ENCODE results near the gene PLA2G2C.

The PLA2G2C gene

GRCh38 chr1:20124456-20125057 lies 61.8 kb downstream of the PLA2G2C start (continued):
- TF ChIP-seq ZNF280C (tag by site-specific recombination; IDR thresholded peaks at IDR 0.05) (no peak), ZNF664 (tag by site-specific recombination; IDR thresholded peaks at IDR 0.05) (no peak), YY1 (tag by site-specific recombination; IDR thresholded peaks at IDR 0.05) (no peak), ZNF658 (tag by site-specific recombination; IDR thresholded peaks at IDR 0.05) (no peak)
- TF ChIP-seq, protein P1, sequence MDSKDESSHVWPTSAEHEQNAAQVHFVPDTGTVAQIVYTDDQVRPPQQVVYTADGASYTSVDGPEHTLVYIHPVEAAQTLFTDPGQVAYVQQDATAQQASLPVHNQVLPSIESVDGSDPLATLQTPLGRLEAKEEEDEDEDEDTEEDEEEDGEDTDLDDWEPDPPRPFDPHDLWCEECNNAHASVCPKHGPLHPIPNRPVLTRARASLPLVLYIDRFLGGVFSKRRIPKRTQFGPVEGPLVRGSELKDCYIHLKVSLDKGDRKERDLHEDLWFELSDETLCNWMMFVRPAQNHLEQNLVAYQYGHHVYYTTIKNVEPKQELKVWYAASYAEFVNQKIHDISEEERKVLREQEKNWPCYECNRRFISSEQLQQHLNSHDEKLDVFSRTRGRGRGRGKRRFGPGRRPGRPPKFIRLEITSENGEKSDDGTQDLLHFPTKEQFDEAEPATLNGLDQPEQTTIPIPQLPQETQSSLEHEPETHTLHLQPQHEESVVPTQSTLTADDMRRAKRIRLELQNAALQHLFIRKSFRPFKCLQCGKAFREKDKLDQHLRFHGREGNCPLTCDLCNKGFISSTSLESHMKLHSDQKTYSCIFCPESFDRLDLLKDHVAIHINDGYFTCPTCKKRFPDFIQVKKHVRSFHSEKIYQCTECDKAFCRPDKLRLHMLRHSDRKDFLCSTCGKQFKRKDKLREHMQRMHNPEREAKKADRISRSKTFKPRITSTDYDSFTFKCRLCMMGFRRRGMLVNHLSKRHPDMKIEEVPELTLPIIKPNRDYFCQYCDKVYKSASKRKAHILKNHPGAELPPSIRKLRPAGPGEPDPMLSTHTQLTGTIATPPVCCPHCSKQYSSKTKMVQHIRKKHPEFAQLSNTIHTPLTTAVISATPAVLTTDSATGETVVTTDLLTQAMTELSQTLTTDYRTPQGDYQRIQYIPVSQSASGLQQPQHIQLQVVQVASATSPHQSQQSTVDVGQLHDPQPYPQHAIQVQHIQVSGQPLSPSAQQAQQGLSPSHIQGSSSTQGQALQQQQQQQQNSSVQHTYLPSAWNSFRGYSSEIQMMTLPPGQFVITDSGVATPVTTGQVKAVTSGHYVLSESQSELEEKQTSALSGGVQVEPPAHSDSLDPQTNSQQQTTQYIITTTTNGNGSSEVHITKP (tag by site-specific recombination; IDR thresholded peaks at IDR 0.05) = peak; percentile 61
- TF ChIP-seq, protein P2, sequence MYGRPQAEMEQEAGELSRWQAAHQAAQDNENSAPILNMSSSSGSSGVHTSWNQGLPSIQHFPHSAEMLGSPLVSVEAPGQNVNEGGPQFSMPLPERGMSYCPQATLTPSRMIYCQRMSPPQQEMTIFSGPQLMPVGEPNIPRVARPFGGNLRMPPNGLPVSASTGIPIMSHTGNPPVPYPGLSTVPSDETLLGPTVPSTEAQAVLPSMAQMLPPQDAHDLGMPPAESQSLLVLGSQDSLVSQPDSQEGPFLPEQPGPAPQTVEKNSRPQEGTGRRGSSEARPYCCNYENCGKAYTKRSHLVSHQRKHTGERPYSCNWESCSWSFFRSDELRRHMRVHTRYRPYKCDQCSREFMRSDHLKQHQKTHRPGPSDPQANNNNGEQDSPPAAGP (tag by site-specific recombination; IDR thresholded peaks at IDR 0.05) = peak; percentile 56; the same call in 1 of the 2 replicates
- TF ChIP-seq, protein P3, sequence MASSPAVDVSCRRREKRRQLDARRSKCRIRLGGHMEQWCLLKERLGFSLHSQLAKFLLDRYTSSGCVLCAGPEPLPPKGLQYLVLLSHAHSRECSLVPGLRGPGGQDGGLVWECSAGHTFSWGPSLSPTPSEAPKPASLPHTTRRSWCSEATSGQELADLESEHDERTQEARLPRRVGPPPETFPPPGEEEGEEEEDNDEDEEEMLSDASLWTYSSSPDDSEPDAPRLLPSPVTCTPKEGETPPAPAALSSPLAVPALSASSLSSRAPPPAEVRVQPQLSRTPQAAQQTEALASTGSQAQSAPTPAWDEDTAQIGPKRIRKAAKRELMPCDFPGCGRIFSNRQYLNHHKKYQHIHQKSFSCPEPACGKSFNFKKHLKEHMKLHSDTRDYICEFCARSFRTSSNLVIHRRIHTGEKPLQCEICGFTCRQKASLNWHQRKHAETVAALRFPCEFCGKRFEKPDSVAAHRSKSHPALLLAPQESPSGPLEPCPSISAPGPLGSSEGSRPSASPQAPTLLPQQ (tag by site-specific recombination; IDR thresholded peaks at IDR 0.05) = peak; percentile 18; the same call in 1 of the 2 replicates

DNA sequence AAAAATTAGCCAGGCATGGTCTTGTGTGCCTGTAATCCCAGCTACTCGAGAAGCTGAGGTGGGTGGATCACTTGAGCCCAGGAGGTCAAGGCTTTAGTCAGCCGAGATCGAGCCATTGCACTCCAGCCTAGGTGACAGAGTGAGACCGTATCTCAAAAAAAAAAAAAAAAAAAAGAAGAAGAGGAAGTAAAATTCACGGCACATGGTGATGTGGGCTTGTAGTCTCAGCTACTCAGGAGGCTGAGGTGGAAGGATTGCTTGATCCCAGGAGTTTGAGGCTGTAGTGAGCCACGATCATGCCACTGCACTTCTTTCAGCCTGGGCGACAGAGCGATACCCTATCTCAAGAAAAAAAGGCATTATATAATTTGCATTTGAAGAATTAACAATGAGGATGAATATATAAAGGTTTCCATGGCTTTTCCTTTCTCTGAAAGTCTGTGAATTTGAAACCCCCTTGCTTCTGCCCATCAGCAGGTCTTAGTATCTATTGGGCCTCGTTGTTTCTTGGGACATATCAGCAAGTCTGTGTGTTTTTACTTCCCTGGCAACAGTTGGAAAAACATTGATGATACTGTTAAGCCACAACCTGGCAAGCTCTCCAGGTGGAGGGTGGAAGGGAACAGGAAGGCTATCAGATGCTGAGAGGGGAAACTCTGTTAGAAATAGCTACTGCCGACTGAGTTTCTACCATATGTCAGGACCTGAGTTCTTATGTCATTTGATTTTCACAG lies 62.4 kb downstream of the PLA2G2C start:
- no peaks in the 10 kb centered on the region for H3K9me3 ChIP-seq (ENCODE audit: control insufficient read depth, insufficient read depth, low read depth, low read length)
- ChIA-PET POLR2A (no interaction called here), CTCF (interaction anchor here (1.2 kb wide), 1 partner anchor 22 kb away, joined by 5 read pairs; no protein-coding TSS in a partner anchor)
- H3K4me1 ChIP-seq (ENCODE audit: control insufficient read depth, insufficient read depth, low read length) = no peaks in the 10 kb centered on the region
- no peaks in the 10 kb centered on the region for H3K36me3 ChIP-seq (ENCODE audit: control insufficient read depth in 2 of 2, insufficient read depth in 1 of 2, low read length in 2 of 2)
- no peak overlapping the region for H3K27ac ChIP-seq (ENCODE audit: extremely low read depth, low read depth, low read length)
- H3K4me3 ChIP-seq (ENCODE audit: low read depth, low read length) = no peak overlapping the region
- no peak for TF ChIP-seq ZNF473 (tag by site-specific recombination; IDR thresholded peaks at IDR 0.05)
- no peak for TF ChIP-seq ZNF530 (tag by site-specific recombination; IDR thresholded peaks at IDR 0.05; ENCODE audit: low read depth)
- no peak for TF ChIP-seq ZNF19 (tag by site-specific recombination; IDR thresholded peaks at IDR 0.05; ENCODE audit: low read depth)
- TF ChIP-seq ZFP37 (tag by site-specific recombination; IDR thresholded peaks at IDR 0.05) = no peak
- TF ChIP-seq ZNF785 (tag by site-specific recombination; IDR thresholded peaks at IDR 0.05) = no peak
- no peak for TF ChIP-seq ZNF518A (tag by site-specific recombination; conservative IDR thresholded peaks at IDR 0.05; ENCODE audit: low read depth)
- TF ChIP-seq ZBTB48 (tag by site-specific recombination; IDR thresholded peaks at IDR 0.05) = no peak
- TF ChIP-seq ZNF843 (tag by site-specific recombination; IDR thresholded peaks at IDR 0.05) = no peak
- no peak for TF ChIP-seq BCL11A (tag by site-specific recombination; IDR thresholded peaks at IDR 0.05; ENCODE audit: low read depth)
- no peak for TF ChIP-seq ZNF670 (tag by site-specific recombination; IDR thresholded peaks at IDR 0.05; ENCODE audit: low read depth)

All from HEK293 (cell line).